ENCODE data around the gene PTPRN2. TPM values are rescaled to one million over a fixed set of nuclear protein-coding genes. Genes with fewer than 3 reads are reported as not detected.

The PTPRN2 gene
- total and polyA plus RNA-seq, 2 experiments from 2014 or later, result 0.28 TPM; not detected in 1

DNA sequence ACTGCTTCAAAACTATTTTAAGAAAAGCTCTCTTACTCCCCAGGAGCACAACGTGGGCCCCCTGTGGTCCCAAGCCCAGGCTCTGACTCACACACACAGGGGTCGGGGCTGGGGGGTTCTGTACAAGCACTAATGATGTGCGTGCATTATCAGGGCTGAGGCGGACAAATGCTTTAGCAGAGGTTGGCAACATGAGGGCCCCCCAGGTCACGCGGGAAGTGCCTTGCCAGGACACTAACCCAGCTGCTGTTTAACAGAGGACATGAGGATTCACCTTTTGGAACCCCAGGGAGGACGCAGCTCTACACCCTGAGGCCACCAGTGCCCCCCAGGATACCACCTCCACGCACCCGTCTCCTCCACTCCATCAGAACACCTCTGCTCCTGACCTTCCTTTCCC is 908.0 kb downstream of the PTPRN2 start:
- peaks cover 77% of the 10 kb centered on the region for H3K27me3 ChIP-seq
- no peak for DNase-seq (ENCODE audit: low read depth in 1 of 2, low spot score in 1 of 2)
- no peaks in the 10 kb centered on the region for H3K36me3 ChIP-seq
- H3K4me3 ChIP-seq, result no peak overlapping the region
- no peaks in the 10 kb centered on the region for H3K4me1 ChIP-seq (ENCODE audit: low read depth)
- H3K9me3 ChIP-seq (ENCODE audit: low read depth), result no peaks in the 10 kb centered on the region
- no peak overlapping the region for H3K27ac ChIP-seq
- TF ChIP-seq, protein P1, sequence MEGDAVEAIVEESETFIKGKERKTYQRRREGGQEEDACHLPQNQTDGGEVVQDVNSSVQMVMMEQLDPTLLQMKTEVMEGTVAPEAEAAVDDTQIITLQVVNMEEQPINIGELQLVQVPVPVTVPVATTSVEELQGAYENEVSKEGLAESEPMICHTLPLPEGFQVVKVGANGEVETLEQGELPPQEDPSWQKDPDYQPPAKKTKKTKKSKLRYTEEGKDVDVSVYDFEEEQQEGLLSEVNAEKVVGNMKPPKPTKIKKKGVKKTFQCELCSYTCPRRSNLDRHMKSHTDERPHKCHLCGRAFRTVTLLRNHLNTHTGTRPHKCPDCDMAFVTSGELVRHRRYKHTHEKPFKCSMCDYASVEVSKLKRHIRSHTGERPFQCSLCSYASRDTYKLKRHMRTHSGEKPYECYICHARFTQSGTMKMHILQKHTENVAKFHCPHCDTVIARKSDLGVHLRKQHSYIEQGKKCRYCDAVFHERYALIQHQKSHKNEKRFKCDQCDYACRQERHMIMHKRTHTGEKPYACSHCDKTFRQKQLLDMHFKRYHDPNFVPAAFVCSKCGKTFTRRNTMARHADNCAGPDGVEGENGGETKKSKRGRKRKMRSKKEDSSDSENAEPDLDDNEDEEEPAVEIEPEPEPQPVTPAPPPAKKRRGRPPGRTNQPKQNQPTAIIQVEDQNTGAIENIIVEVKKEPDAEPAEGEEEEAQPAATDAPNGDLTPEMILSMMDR (IDR thresholded peaks at IDR 0.05; ENCODE audit: low read depth, low read length), result no peak

- TF ChIP-seq, protein P1 (IDR thresholded peaks at IDR 0.05; ENCODE audit: low read depth, low read length), result no peak
- no peaks in the 10 kb centered on the region for H3K4me1 ChIP-seq (ENCODE audit: low read depth)
- DNase-seq (ENCODE audit: low read depth in 1 of 2, low spot score in 1 of 2), result no peak
- no peak overlapping the region for H3K27ac ChIP-seq
- H3K9me3 ChIP-seq (ENCODE audit: low read depth), result no peaks in the 10 kb centered on the region
- H3K27me3 ChIP-seq, result peaks cover 66% of the 10 kb centered on the region
- H3K4me3 ChIP-seq, result no peak overlapping the region
- no peaks in the 10 kb centered on the region for H3K36me3 ChIP-seq
These were observed 909.1 kb downstream of the PTPRN2 start for GRCh38 chr7:157678501-157678900.

GRCh38 chr7:157676456-157677255 is 911.0 kb downstream of the PTPRN2 start:
- Histone ChIP-seq H3K27ac (no peak overlapping the region), H3K4me3 (no peak overlapping the region), H3K36me3 (no peaks in the 10 kb centered on the region), H3K9me3 (ENCODE audit: low read depth) (no peaks in the 10 kb centered on the region), H3K4me1 (ENCODE audit: low read depth) (no peaks in the 10 kb centered on the region), H3K27me3 (peaks cover 48% of the 10 kb centered on the region)
- TF ChIP-seq, protein P1 (IDR thresholded peaks at IDR 0.05; ENCODE audit: low read depth, low read length), result no peak
- DNase-seq (ENCODE audit: low read depth in 1 of 2, low spot score in 1 of 2), result no peak

GRCh38 chr7:157676001-157676400 is 911.6 kb downstream of the PTPRN2 start:
- DNase-seq (ENCODE audit: low read depth in 1 of 2, low spot score in 1 of 2), result no peak
- Histone ChIP-seq H3K36me3 (no peaks in the 10 kb centered on the region), H3K27ac (no peak overlapping the region), H3K4me1 (ENCODE audit: low read depth) (no peaks in the 10 kb centered on the region), H3K9me3 (ENCODE audit: low read depth) (no peaks in the 10 kb centered on the region), H3K27me3 (peaks cover 41% of the 10 kb centered on the region), H3K4me3 (no peak overlapping the region)
- TF ChIP-seq, protein P1 (IDR thresholded peaks at IDR 0.05; ENCODE audit: low read depth, low read length), result no peak

GRCh38 chr7:157675427-157675927 is 912.1 kb downstream of the PTPRN2 start:
- TF ChIP-seq, protein P1 (IDR thresholded peaks at IDR 0.05; ENCODE audit: low read depth, low read length), result no peak
- Histone ChIP-seq H3K4me1 (ENCODE audit: low read depth) (no peaks in the 10 kb centered on the region), H3K27me3 (peaks cover 36% of the 10 kb centered on the region), H3K36me3 (no peaks in the 10 kb centered on the region), H3K9me3 (ENCODE audit: low read depth) (no peaks in the 10 kb centered on the region), H3K4me3 (no peak overlapping the region), H3K27ac (no peak overlapping the region)
- no peak for DNase-seq (ENCODE audit: low read depth in 1 of 2, low spot score in 1 of 2)

Measured in cardiac muscle cell (in vitro differentiated cells and primary cell).